Tibial nerve (tissue), 4 donors: Measurements from ENCODE around the gene MAVS.

Experiments used
- CTCF ChIP-seq, 5 experiments: fragments of 200-600 bp in 3 of 5; fragments of 450-650 bp in 2 of 5; sonication (generic) in 3 of 5; IDR thresholded peaks; one replicate each; pipeline ENCODE4 v1.5.1; 2016 to 2019; ENCODE audit warnings: antibody characterized with exemption in 5 of 5, mild to moderate bottlenecking in 3 of 5, moderate library complexity in 2 of 5
- EP300 ChIP-seq, 2 donors: sonication (generic); formaldehyde crosslinking; IDR thresholded peaks; one replicate each; pipeline ENCODE4 v1.6.1; 2017; ENCODE audit warnings: antibody characterized with exemption in 2 of 2, mild to moderate bottlenecking in 1 of 2
- POLR2A ChIP-seq, 2 donors: fragments of 450-650 bp; IDR thresholded peaks; one replicate each; pipeline ENCODE4 v1.6.1; 2017; ENCODE audit warnings: antibody characterized with exemption in 2 of 2, mild to moderate bottlenecking in 2 of 2, moderate library complexity in 2 of 2

- TF ChIP-seq CTCF (IDR thresholded peaks at IDR 0.05), result no peak
- no peak for TF ChIP-seq POLR2A (IDR thresholded peaks at IDR 0.05)
- TF ChIP-seq EP300 (IDR thresholded peaks at IDR 0.05), result no peak
Measured at GRCh38 chr20:3797226-3797545, 49.4 kb upstream of the MAVS start.
